HG03575 (cell line): ENCODE results near the gene KDM3B.

Experiments
- ATAC-seq: cut with Tn5 transposase; IDR thresholded peaks from one replicate; pipeline ENCODE4 v1.9.1; 2021; ENCODE audit not compliant: unreplicated experiment, insufficient number of reproducible peaks, low FRiP score; ENCODE audit errors: extremely low read depth

KDM3B gene

DNA sequence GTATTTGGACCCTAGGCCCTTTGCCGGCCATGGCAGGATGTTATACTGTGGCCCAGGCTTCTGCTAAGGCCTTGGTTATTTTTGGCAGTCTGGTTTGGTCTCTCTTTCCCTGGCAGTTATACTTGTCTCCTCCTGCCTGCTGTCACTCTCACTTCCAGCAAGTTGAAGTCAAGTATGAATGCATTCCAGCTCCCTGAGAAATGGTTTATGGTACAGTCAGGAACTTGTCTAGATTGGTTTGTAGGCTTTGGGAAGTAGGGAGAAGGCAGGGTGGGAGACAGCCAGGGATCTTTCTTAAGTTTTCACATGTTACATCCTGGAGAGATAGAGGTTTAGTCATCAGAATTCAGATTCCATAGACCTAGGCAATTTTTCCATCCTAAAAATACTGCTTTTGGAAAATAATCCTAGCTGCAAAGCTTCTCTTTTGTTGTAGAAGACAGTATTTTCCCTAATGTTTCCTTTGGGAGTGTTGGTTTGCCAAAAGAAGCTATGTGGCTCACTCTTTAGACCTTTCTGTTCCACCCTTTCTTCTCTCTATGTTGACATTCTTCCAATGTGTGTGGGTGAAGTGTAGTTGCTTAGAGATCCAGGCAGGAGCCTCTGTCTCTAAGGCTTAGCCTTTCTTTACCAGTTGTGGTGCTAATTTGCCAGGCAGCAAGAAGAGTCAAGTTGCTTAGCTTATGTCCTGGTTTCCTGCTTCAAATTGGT lies 2.5 kb upstream of the KDM3B start:
- ATAC-seq, result no peak

GRCh38 chr5:138350563-138350890 lies 2.0 kb upstream of the KDM3B start:
- no peak for ATAC-seq

- no peak for ATAC-seq
Observed at GRCh38 chr5:138351056-138351455, 1.4 kb upstream of the KDM3B start.

DNA sequence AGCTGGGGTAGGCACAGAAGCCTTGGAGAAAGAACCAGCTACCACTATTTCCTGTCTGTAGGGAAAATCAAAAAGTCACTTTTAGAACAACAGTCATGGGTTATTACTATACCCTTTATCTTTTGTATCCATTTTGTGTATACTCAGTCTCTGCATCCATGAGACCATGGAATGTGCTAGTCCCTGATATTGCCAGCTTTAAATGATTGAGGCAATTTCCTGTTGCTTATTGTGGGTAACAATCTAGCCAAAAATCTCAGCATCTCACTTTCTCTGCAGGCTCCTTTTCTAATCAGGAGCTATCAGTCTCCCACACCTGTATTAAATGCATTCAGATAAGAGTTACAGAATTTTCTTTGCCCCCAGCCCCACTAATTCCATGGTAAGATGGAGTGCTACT lies 968 bp upstream of the KDM3B start:
- ATAC-seq, result no peak

- no peak for ATAC-seq
Observed at GRCh38 chr5:138352722-138353559, 456 bp downstream of the KDM3B start.

- ATAC-seq, result no peak
Observed at GRCh38 chr5:138353560-138354080, 1.1 kb downstream of the KDM3B start.

DNA sequence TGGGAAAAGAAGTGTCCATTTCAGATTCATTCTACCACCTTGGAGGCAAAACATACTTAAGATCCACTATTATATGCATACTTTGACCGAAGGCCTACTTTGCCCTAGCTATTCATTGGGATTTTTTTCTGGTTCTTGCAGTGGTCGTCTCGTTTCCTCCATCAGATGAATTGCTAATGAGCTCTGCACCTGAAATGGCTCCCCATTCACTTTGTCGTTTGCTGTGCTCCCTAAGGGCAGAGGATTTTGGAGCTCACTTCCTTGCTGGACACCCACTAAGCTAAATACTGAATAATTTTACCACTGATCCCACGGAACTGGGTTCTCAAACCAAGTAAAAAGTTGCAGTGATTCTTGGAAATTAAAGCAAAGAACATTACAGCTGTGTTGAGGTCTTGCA lies 1.9 kb downstream of the KDM3B start:
- ATAC-seq, result no peak

DNA sequence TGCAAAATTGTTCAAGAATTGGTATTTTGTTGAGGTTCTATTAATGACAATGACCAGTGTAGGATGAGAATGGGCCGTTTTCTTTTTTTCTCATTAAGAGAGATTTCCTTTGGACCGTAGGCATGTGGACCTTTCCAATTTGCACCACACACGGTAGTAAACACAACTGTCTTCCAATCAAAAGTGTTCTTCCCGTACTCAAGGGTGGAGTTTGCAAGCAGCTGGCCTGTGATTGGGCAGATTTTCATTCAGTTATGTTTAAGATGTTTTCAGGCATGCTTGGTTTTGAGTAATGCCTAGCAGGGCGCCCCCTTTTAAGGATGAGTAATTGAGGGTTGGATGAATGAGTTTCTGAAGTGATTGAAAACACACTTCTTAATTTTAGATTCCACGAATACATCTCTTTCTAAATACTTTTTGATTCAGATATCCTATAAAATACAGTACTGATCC lies 2.5 kb downstream of the KDM3B start:
- no peak for ATAC-seq

DNA sequence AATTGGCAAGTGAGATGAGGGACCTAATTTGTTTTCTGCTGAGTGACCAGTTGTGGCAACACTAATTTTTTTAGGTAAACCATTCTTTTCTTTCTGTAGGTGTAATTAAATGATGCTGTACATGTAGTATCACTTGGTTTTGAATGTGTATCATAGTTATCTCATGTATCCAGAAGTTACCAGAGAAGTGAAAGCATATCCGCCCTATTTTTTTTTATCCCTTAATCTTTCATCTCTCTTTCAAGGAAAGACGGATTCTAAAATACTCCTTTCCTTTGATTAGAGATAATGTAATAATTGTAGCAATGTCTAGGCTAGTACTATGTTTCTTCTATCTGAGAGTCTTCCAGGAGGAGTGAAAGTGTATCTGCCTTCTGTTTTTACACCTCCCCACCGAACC lies 7.1 kb downstream of the KDM3B start:
- ATAC-seq, result no peak

- no peak for ATAC-seq
Observed at GRCh38 chr5:138360941-138361452, 8.5 kb downstream of the KDM3B start.

- no peak for ATAC-seq
Observed at GRCh38 chr5:138364576-138364975, 12.1 kb downstream of the KDM3B start.

- no peak for ATAC-seq
Observed at GRCh38 chr5:138366632-138367382, 14.3 kb downstream of the KDM3B start.

- ATAC-seq, result no peak
Observed at GRCh38 chr5:138369261-138369660, 16.8 kb downstream of the KDM3B start.

GRCh38 chr5:138369706-138370105 lies 17.2 kb downstream of the KDM3B start:
- ATAC-seq, result no peak

- ATAC-seq, result no peak
Observed at GRCh38 chr5:138370537-138370936, 18.1 kb downstream of the KDM3B start.

- no peak for ATAC-seq
Observed at GRCh38 chr5:138371454-138371853, 19.0 kb downstream of the KDM3B start.

GRCh38 chr5:138372225-138372624 lies 19.7 kb downstream of the KDM3B start:
- no peak for ATAC-seq

- no peak for ATAC-seq
Observed at GRCh38 chr5:138372653-138373052, 20.2 kb downstream of the KDM3B start.

DNA sequence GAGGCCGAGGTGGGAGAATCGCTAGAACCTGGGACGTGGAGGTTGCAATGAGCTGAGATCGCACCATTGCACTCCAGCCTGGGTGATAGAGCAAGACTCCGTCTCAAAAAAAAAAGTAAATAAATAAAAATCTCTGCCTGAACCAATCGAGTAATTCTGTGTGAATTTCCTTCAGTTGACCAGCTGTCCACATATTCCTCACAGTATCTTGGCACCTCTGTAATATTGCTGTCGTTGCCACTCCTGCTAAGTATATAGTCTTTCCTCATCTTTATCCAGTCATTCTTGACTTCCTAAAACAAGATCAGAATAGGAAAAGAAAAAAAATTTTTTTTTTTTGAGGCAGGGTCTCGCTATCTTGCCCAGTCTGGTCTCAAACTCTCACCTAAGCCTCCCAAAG lies 29.9 kb downstream of the KDM3B start:
- no peak for ATAC-seq
